SK-N-SH treated with all-trans-retinoic acid at 6 μM for 48 hours (cell line): ENCODE results near the gene SMARCA2.

Source experiments
- ATAC-seq: fragments of 200-7000 bp; cut with Tn5 transposase; 3 replicates; pipeline ENCODE4 v1.9.1; 2020; ENCODE audit warnings: mild to moderate bottlenecking, moderate library complexity
- ARNTL ChIP-seq: fragments of 450-650 bp; formaldehyde crosslinking; IDR thresholded peaks from 2 replicates; pipeline ENCODE4 v1.5.0; 2020; ENCODE audit warnings: low read depth, mild to moderate bottlenecking, moderate library complexity, borderline replicate concordance
- BACH2 ChIP-seq: fragments of 250-450 bp; sonication (Bioruptor Pico); IDR thresholded peaks from 2 replicates; pipeline ENCODE4 v1.9.0; 2021; ENCODE audit warnings: mild to moderate bottlenecking, borderline replicate concordance
- CSDC2 ChIP-seq: fragments of 250-450 bp; sonication (Bioruptor Pico); IDR thresholded peaks from 2 replicates; pipeline ENCODE4 v1.5.0; 2020; ENCODE audit warnings: mild to moderate bottlenecking, moderate library complexity
- ESRRG ChIP-seq: fragments of 250-450 bp; sonication (Bioruptor Pico); IDR thresholded peaks from 2 replicates; pipeline ENCODE4 v1.6.1; 2021; ENCODE audit warnings: mild to moderate bottlenecking
- GLIS3 ChIP-seq: fragments of 250-450 bp; sonication (Bioruptor Pico); IDR thresholded peaks from 2 replicates; pipeline ENCODE4 v1.5.0; 2020; ENCODE audit warnings: mild to moderate bottlenecking, moderate library complexity
- ISL1 ChIP-seq: fragments of 250-450 bp; sonication (Bioruptor Pico); IDR thresholded peaks from 2 replicates; pipeline ENCODE4 v2.1.2; 2022; ENCODE audit warnings: mild to moderate bottlenecking, moderate library complexity
- OSR1 ChIP-seq: fragments of 250-450 bp; sonication (Bioruptor Pico); IDR thresholded peaks from 2 replicates; pipeline ENCODE4 v1.8.0; 2022; ENCODE audit warnings: moderate library complexity, mild to moderate bottlenecking, inconsistent platforms
- PPARA ChIP-seq: fragments of 250-450 bp; sonication (Bioruptor Pico); IDR thresholded peaks from 2 replicates; pipeline ENCODE4 v1.5.0; 2020; ENCODE audit warnings: mild to moderate bottlenecking, borderline replicate concordance
- RARB ChIP-seq: fragments of 250-450 bp; sonication (Bioruptor Pico); IDR thresholded peaks from 2 replicates; pipeline ENCODE4 v1.8.0; 2021; ENCODE audit warnings: mild to moderate bottlenecking, moderate library complexity
- SNAI2 ChIP-seq: fragments of 250-450 bp; sonication (Bioruptor Pico); IDR thresholded peaks from 2 replicates; pipeline ENCODE4 v1.5.0; 2020; ENCODE audit warnings: mild to moderate bottlenecking, moderate library complexity
- TCF4 ChIP-seq: fragments of 250-450 bp; sonication (Bioruptor Pico); IDR thresholded peaks from 2 replicates; pipeline ENCODE4 v1.8.0; 2021; ENCODE audit warnings: mild to moderate bottlenecking, moderate library complexity, borderline replicate concordance
- TOX ChIP-seq: fragments of 250-450 bp; sonication (Bioruptor Pico); IDR thresholded peaks from 2 replicates; pipeline ENCODE4 v1.8.0; 2021; ENCODE audit warnings: mild to moderate bottlenecking, moderate library complexity, borderline replicate concordance
- ZFP3 ChIP-seq: fragments of 250-450 bp; sonication (Bioruptor Pico); IDR thresholded peaks from 2 replicates; pipeline ENCODE4 v1.5.0; 2020; ENCODE audit warnings: mild to moderate bottlenecking, moderate library complexity
- ZFP30 ChIP-seq: fragments of 450-650 bp; formaldehyde crosslinking; IDR thresholded peaks from 2 replicates; pipeline ENCODE4 v1.5.0; 2022; ENCODE audit warnings: mild to moderate bottlenecking, moderate library complexity
- ZNF565 ChIP-seq: fragments of 450-650 bp; formaldehyde crosslinking; conservative IDR thresholded peaks from 2 replicates; pipeline ENCODE4 v1.5.0; 2020; ENCODE audit warnings: low read depth, mild to moderate bottlenecking, moderate library complexity
- ZNF70 ChIP-seq: fragments of 450-650 bp; formaldehyde crosslinking; IDR thresholded peaks from 2 replicates; pipeline ENCODE4 v1.5.0; 2020; ENCODE audit warnings: mild to moderate bottlenecking, moderate library complexity
- ZNF8 ChIP-seq: fragments of 450-650 bp; formaldehyde crosslinking; IDR thresholded peaks from 2 replicates; pipeline ENCODE4 v1.5.0; 2020; ENCODE audit warnings: mild to moderate bottlenecking, moderate library complexity
- TF ChIP-seq, protein P1 (sequence below): fragments of 250-450 bp; sonication (Bioruptor Pico); IDR thresholded peaks from 2 replicates; pipeline ENCODE4 v1.5.1; 2020; ENCODE audit warnings: low read depth, mild to moderate bottlenecking, moderate library complexity
- TF ChIP-seq, protein P2 (sequence below): fragments of 250-450 bp; sonication (Bioruptor Pico); IDR thresholded peaks from 2 replicates; pipeline ENCODE4 v1.5.0; 2020; ENCODE audit warnings: mild to moderate bottlenecking, moderate library complexity
- TF ChIP-seq, protein P3 (sequence below): fragments of 250-450 bp; sonication (Bioruptor Pico); IDR thresholded peaks from 2 replicates; pipeline ENCODE4 v1.5.1; 2021; ENCODE audit warnings: mild to moderate bottlenecking, moderate library complexity
- TF ChIP-seq, protein P4 (sequence below): fragments of 250-450 bp; sonication (Bioruptor Pico); IDR thresholded peaks from 2 replicates; pipeline ENCODE4 v1.8.0; 2021; ENCODE audit warnings: low read depth, mild to moderate bottlenecking, moderate library complexity, borderline replicate concordance
- TF ChIP-seq, protein P5 (sequence below): fragments of 250-450 bp; sonication (Bioruptor Pico); IDR thresholded peaks from 2 replicates; pipeline ENCODE4 v1.8.0; 2020; ENCODE audit warnings: mild to moderate bottlenecking, moderate library complexity, borderline replicate concordance

Gene SMARCA2

DNA sequence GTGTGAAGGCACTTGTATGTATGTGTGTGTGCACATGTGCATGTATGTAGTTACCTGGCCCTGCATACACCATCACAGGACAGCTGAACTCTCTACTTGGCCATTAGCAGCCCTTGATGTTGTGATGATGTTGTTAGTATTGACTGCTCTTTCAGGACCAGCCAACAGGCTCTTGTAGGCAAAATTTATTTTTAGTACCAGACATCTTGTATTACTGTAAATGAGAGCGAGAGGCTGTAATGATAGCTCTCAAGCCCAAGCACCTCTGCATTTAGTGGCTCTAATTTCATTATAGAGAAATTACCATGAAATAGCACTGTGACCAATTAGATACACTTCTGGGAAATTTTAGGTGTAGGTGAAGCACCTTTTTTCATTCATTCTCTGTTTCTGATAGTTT, 158.0 kb downstream of the SMARCA2 start:
- ATAC-seq: no peak
- TF ChIP-seq SNAI2 (CRISPR knock-in tag): no peak
- no peak for TF ChIP-seq GLIS3
- TF ChIP-seq TCF4: no peak
- TF ChIP-seq ZNF8 (CRISPR knock-in tag): no peak
- no peak for TF ChIP-seq ZFP3 (CRISPR knock-in tag)
- TF ChIP-seq, protein P1, sequence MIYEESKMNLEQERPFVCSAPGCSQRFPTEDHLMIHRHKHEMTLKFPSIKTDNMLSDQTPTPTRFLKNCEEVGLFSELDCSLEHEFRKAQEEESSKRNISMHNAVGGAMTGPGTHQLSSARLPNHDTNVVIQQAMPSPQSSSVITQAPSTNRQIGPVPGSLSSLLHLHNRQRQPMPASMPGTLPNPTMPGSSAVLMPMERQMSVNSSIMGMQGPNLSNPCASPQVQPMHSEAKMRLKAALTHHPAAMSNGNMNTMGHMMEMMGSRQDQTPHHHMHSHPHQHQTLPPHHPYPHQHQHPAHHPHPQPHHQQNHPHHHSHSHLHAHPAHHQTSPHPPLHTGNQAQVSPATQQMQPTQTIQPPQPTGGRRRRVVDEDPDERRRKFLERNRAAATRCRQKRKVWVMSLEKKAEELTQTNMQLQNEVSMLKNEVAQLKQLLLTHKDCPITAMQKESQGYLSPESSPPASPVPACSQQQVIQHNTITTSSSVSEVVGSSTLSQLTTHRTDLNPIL (CRISPR knock-in tag): no peak
- TF ChIP-seq PPARA (CRISPR knock-in tag): no peak
- no peak for TF ChIP-seq ISL1
- TF ChIP-seq, protein P2, sequence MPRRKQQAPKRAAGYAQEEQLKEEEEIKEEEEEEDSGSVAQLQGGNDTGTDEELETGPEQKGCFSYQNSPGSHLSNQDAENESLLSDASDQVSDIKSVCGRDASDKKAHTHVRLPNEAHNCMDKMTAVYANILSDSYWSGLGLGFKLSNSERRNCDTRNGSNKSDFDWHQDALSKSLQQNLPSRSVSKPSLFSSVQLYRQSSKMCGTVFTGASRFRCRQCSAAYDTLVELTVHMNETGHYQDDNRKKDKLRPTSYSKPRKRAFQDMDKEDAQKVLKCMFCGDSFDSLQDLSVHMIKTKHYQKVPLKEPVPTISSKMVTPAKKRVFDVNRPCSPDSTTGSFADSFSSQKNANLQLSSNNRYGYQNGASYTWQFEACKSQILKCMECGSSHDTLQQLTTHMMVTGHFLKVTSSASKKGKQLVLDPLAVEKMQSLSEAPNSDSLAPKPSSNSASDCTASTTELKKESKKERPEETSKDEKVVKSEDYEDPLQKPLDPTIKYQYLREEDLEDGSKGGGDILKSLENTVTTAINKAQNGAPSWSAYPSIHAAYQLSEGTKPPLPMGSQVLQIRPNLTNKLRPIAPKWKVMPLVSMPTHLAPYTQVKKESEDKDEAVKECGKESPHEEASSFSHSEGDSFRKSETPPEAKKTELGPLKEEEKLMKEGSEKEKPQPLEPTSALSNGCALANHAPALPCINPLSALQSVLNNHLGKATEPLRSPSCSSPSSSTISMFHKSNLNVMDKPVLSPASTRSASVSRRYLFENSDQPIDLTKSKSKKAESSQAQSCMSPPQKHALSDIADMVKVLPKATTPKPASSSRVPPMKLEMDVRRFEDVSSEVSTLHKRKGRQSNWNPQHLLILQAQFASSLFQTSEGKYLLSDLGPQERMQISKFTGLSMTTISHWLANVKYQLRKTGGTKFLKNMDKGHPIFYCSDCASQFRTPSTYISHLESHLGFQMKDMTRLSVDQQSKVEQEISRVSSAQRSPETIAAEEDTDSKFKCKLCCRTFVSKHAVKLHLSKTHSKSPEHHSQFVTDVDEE (CRISPR knock-in tag): no peak
- TF ChIP-seq ZFP30 (CRISPR knock-in tag): no peak
- no peak for TF ChIP-seq CSDC2 (CRISPR knock-in tag)
- TF ChIP-seq ZNF565 (CRISPR knock-in tag): no peak
- TF ChIP-seq, protein P3, sequence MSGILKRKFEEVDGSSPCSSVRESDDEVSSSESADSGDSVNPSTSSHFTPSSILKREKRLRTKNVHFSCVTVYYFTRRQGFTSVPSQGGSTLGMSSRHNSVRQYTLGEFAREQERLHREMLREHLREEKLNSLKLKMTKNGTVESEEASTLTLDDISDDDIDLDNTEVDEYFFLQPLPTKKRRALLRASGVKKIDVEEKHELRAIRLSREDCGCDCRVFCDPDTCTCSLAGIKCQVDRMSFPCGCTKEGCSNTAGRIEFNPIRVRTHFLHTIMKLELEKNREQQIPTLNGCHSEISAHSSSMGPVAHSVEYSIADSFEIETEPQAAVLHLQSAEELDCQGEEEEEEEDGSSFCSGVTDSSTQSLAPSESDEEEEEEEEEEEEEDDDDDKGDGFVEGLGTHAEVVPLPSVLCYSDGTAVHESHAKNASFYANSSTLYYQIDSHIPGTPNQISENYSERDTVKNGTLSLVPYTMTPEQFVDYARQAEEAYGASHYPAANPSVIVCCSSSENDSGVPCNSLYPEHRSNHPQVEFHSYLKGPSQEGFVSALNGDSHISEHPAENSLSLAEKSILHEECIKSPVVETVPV (CRISPR knock-in tag): no peak
- TF ChIP-seq, protein P4, sequence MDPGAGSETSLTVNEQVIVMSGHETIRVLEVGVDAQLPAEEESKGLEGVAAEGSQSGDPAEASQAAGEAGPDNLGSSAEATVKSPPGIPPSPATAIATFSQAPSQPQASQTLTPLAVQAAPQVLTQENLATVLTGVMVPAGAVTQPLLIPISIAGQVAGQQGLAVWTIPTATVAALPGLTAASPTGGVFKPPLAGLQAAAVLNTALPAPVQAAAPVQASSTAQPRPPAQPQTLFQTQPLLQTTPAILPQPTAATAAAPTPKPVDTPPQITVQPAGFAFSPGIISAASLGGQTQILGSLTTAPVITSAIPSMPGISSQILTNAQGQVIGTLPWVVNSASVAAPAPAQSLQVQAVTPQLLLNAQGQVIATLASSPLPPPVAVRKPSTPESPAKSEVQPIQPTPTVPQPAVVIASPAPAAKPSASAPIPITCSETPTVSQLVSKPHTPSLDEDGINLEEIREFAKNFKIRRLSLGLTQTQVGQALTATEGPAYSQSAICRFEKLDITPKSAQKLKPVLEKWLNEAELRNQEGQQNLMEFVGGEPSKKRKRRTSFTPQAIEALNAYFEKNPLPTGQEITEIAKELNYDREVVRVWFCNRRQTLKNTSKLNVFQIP: no peak
- TF ChIP-seq BACH2 (CRISPR knock-in tag): no peak
- TF ChIP-seq ZNF70 (CRISPR knock-in tag): no peak
- no peak for TF ChIP-seq RARB (CRISPR knock-in tag)
- no peak for TF ChIP-seq ESRRG (CRISPR knock-in tag)
- no peak for TF ChIP-seq ARNTL (CRISPR knock-in tag)

DNA sequence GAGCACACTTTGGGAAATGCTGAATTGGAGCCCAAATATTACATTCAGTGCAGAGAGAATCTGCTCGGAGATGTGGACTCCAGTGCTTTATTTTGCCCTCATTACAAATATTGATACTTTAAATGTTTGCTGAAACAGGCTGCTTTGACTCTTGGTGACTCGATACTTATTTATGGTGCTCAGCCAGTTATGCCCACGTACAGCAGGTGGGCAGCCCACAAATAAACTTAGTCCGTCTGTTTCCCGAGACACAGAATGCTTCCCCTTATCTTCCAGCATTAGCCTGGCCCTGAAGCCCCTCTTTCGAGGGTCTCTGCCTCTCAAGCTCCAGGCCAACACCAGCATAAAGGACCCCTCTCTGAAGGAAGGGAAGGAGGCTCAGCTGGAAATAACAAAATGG, 158.7 kb downstream of the SMARCA2 start:
- no peak for ATAC-seq

More for the DNA sequence above, 158.7 kb downstream of the SMARCA2 start:
- TF ChIP-seq TOX: no peak
- TF ChIP-seq ZNF70 (CRISPR knock-in tag): no peak
- no peak for TF ChIP-seq ZNF565 (CRISPR knock-in tag)
- TF ChIP-seq ARNTL (CRISPR knock-in tag): no peak
- TF ChIP-seq OSR1 (CRISPR knock-in tag): no peak
- TF ChIP-seq, protein P4: no peak
- TF ChIP-seq, protein P5, sequence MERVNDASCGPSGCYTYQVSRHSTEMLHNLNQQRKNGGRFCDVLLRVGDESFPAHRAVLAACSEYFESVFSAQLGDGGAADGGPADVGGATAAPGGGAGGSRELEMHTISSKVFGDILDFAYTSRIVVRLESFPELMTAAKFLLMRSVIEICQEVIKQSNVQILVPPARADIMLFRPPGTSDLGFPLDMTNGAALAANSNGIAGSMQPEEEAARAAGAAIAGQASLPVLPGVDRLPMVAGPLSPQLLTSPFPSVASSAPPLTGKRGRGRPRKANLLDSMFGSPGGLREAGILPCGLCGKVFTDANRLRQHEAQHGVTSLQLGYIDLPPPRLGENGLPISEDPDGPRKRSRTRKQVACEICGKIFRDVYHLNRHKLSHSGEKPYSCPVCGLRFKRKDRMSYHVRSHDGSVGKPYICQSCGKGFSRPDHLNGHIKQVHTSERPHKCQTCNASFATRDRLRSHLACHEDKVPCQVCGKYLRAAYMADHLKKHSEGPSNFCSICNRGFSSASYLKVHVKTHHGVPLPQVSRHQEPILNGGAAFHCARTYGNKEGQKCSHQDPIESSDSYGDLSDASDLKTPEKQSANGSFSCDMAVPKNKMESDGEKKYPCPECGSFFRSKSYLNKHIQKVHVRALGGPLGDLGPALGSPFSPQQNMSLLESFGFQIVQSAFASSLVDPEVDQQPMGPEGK (CRISPR knock-in tag): no peak
